ENCODE results near the gene CAV2.

DNA sequence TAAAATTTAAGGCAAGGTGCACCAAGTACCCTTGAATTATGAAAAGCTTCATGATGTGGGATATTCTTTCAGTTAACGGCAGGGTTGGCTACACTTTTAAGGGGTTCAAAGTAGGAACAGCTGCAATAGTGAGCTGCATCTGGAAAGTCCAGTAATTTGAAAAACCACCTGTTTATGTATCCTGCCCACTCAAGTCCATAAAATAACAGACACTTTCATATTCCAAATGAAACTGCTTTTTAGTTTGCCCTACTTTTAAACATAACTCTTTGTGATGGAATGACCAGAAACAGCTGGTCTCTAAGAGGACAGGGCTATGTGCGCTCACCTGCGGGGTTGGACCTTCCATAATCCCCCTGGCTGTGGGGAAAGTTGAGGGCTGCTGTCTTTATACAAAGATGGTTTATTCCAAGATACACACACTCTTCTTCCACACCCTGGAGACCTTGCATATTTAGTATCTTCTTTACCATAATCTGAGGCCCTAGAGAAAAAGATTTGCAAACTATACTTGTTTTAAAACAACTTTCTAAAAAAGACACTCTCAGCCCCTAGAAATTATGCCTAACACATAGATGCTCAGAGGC lies 32.7 kb downstream of the CAV2 start:
- TF ChIP-seq, protein P1, sequence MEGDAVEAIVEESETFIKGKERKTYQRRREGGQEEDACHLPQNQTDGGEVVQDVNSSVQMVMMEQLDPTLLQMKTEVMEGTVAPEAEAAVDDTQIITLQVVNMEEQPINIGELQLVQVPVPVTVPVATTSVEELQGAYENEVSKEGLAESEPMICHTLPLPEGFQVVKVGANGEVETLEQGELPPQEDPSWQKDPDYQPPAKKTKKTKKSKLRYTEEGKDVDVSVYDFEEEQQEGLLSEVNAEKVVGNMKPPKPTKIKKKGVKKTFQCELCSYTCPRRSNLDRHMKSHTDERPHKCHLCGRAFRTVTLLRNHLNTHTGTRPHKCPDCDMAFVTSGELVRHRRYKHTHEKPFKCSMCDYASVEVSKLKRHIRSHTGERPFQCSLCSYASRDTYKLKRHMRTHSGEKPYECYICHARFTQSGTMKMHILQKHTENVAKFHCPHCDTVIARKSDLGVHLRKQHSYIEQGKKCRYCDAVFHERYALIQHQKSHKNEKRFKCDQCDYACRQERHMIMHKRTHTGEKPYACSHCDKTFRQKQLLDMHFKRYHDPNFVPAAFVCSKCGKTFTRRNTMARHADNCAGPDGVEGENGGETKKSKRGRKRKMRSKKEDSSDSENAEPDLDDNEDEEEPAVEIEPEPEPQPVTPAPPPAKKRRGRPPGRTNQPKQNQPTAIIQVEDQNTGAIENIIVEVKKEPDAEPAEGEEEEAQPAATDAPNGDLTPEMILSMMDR (IDR thresholded peaks at IDR 0.05 in 8 of 11, conservative IDR thresholded peaks at IDR 0.05 in 3 of 11) = no peak
- TF ChIP-seq POLR2AphosphoS5 (IDR thresholded peaks at IDR 0.05) (no peak), POLR2A (IDR thresholded peaks at IDR 0.05) (no peak)

All from spleen (tissue), 7 donors.